Thymus (tissue), 11 donors: ENCODE results near the gene PLEKHA6. TPM values are rescaled to one million over a fixed set of nuclear protein-coding genes. Genes with fewer than 3 reads are reported as not detected.
"Not testable (repeated sequence)": the region's sequence is repeated elsewhere in the genome, so short reads cannot be mapped to it uniquely, and the experiment has no call there.

Experiments used
- DNase-seq, 9 donors: peaks; one replicate each; pipeline ENCODE4 v3.0.0-alpha.2; 2013; ENCODE audit warnings: low spot score in 9 of 9, low read depth in 6 of 9, missing footprints in 1 of 9
- H3K27ac ChIP-seq, 2 donors: one replicate each; pipeline ENCODE4 v1.5.1; 2013; ENCODE audit warnings: control low read depth in 1 of 2, low read depth in 1 of 2, low read length in 1 of 2, mild to moderate bottlenecking in 1 of 2, moderate library complexity in 1 of 2
- H3K27me3 ChIP-seq, 2 donors: one replicate each; pipeline ENCODE4 v1.5.1; 2013; ENCODE audit warnings: low read length in 1 of 2; ENCODE audit not compliant: control insufficient read depth in 2 of 2, insufficient read depth in 1 of 2
- H3K36me3 ChIP-seq, 2 donors: one replicate each; pipeline ENCODE4 v1.5.1; 2013; ENCODE audit warnings: low read length in 1 of 2, mild to moderate bottlenecking in 1 of 2, moderate library complexity in 1 of 2; ENCODE audit not compliant: control insufficient read depth in 2 of 2, insufficient read depth in 2 of 2
- H3K4me1 ChIP-seq, 2 donors: one replicate each; pipeline ENCODE4 v1.5.1; 2013; ENCODE audit warnings: low read length in 2 of 2; ENCODE audit not compliant: control insufficient read depth in 2 of 2, insufficient read depth in 2 of 2
- H3K4me3 ChIP-seq, 2 donors: one replicate each; pipeline ENCODE4 v1.5.1; 2013; ENCODE audit warnings: low read length in 2 of 2, control low read depth in 1 of 2, mild to moderate bottlenecking in 1 of 2
- H3K9me3 ChIP-seq, 2 donors: one replicate each; pipeline ENCODE4 v1.5.1; 2013; ENCODE audit warnings: low read length in 1 of 2, mild to moderate bottlenecking in 1 of 2; ENCODE audit not compliant: control insufficient read depth in 2 of 2, insufficient read depth in 1 of 2
- WGBS: extraction: QIAGEN DNeasy Blood & Tissue Kit; methylation state at CpG from one replicate; pipeline ENCODE4 v1.1.7; 2013; 5-methylcytosine and 5-hydroxymethylcytosine counted together
- polyA plus RNA-seq: library from polyadenylated mRNA; stranded (reverse); fragments of 200-250 nt; gene quantifications from one replicate; pipeline ENCODE4 v1.2.3, GENCODE V29; 2013
- total RNA-seq: library from RNA; stranded (reverse); fragments of 120-200 nt; gene quantifications from one replicate; pipeline ENCODE4 v1.2.4, GENCODE V29; 2013
- donor health status: healthy.

The PLEKHA6 gene
- total and polyA plus RNA-seq, 2 donors: 0.47 to 1.4 TPM

DNA sequence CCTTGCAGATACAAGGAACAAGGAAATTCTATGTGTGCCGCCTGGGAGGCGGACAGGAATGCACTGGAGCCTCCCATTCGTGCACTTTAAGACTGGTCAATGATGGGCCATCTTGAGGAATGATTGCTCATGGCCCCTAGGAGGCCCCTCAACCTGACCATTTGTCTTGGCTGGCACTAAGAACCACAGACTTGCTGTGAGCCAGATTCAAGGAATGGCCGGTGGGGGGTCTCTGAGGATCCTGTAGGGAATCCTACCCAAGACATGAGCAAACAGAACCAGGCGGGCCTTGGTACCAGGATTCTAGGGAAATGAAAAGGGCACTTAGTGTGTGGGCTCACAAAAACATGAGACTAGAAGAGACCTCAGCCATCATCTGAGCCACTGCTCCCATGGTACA is 117.8 kb downstream of the PLEKHA6 start:
- Histone ChIP-seq H3K4me1 (no peaks in the 10 kb centered on the region), H3K27ac (no peak overlapping the region), H3K36me3 (no peaks in the 10 kb centered on the region), H3K9me3 (no peaks in the 10 kb centered on the region), H3K4me3 (no peak overlapping the region), H3K27me3 (no peaks in the 10 kb centered on the region)
- 99% methylated on average over 5 of the region's 5 CpGs for WGBS
- no peak for DNase-seq

GRCh38 chr1:204241050-204241449 is 118.7 kb downstream of the PLEKHA6 start:
- Histone ChIP-seq H3K27me3 (no peaks in the 10 kb centered on the region), H3K27ac (no peak overlapping the region), H3K36me3 (no peaks in the 10 kb centered on the region), H3K4me3 (no peak overlapping the region), H3K4me1 (no peaks in the 10 kb centered on the region), H3K9me3 (no peaks in the 10 kb centered on the region)
- DNase-seq: no peak
- 58% methylated on average over 2 of the region's 2 CpGs for WGBS

- Histone ChIP-seq H3K4me3 (no peak overlapping the region), H3K27ac (no peak overlapping the region), H3K4me1 (no peaks in the 10 kb centered on the region), H3K27me3 (no peaks in the 10 kb centered on the region), H3K9me3 (no peaks in the 10 kb centered on the region), H3K36me3 (no peaks in the 10 kb centered on the region)
- 95% methylated on average over 1 of the region's 1 CpG for WGBS
- no peak for DNase-seq
Measured at GRCh38 chr1:204240233-204240632, 119.5 kb downstream of the PLEKHA6 start.

GRCh38 chr1:204239401-204239800 is 120.3 kb downstream of the PLEKHA6 start:
- WGBS: 93% methylated on average over 3 of the region's 3 CpGs
- DNase-seq: not testable (repeated sequence)

DNA sequence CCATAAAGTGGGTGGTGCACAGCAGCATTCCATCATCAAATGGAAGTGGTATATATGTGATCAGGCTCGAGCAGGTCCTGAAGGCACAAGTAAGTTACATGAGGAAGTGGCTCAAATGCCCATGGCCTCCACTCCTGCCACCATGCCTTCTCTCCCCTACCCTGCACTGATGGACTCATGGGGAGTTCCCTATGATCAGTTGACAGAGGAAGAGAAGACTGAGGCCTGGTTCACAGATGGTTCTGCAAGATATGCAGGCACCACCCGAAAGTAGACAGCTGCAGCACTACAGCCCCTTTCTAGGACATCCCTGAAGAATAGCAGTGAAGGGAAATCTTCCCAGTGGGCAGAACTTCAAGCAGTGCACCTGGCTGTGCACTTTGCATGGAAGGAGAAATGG is 121.2 kb downstream of the PLEKHA6 start:
- not testable (repeated sequence) for DNase-seq, H3K27me3 ChIP-seq, H3K9me3 ChIP-seq, H3K4me1 ChIP-seq, H3K27ac ChIP-seq, H3K36me3 ChIP-seq, H3K4me3 ChIP-seq
- WGBS: 93% methylated on average over 2 of the region's 2 CpGs

More at GRCh38 chr1:204239401-204239800, 120.3 kb downstream of the PLEKHA6 start:
- H3K36me3 ChIP-seq, H3K4me1 ChIP-seq, H3K9me3 ChIP-seq, H3K27ac ChIP-seq, H3K4me3 ChIP-seq, H3K27me3 ChIP-seq: not testable (repeated sequence)

DNA sequence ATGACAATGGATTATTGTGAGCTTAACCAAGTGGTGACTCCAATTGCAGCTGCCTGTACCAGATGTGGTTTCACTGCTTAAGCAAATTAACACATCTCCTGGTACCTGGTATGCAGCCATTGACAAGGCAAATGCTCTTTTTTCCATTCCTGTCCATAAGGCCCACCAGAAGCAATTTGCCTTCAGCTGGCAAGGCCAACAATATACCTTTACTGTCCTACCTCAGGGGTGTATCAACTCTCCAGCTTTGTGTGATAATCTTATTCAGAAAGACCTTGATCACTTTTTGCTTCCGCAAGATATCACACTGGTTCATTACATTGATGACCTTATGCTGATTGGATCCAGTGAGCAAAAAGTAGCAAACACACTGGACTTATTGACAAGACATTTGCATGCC is 122.2 kb downstream of the PLEKHA6 start:
- not testable (repeated sequence) for H3K27ac ChIP-seq, H3K36me3 ChIP-seq, DNase-seq, H3K9me3 ChIP-seq, H3K4me3 ChIP-seq, H3K4me1 ChIP-seq, H3K27me3 ChIP-seq
- WGBS: 100% methylated on average over 1 of the region's 1 CpG

GRCh38 chr1:204232526-204232925 is 127.2 kb downstream of the PLEKHA6 start:
- Histone ChIP-seq H3K9me3 (no peaks in the 10 kb centered on the region), H3K4me1 (no peaks in the 10 kb centered on the region), H3K27ac (no peak overlapping the region), H3K27me3 (no peaks in the 10 kb centered on the region), H3K36me3 (no peaks in the 10 kb centered on the region), H3K4me3 (no peak overlapping the region)
- DNase-seq: no peak

- H3K36me3 ChIP-seq: no peaks in the 10 kb centered on the region
- no peaks in the 10 kb centered on the region for H3K27me3 ChIP-seq
- H3K4me3 ChIP-seq: no peak overlapping the region
- no peaks in the 10 kb centered on the region for H3K4me1 ChIP-seq
- no peak for DNase-seq
- 96% methylated on average over 14 of the region's 14 CpGs for WGBS
- no peak overlapping the region for H3K27ac ChIP-seq
- no peaks in the 10 kb centered on the region for H3K9me3 ChIP-seq
Measured at GRCh38 chr1:204230211-204230610, 129.5 kb downstream of the PLEKHA6 start.

DNA sequence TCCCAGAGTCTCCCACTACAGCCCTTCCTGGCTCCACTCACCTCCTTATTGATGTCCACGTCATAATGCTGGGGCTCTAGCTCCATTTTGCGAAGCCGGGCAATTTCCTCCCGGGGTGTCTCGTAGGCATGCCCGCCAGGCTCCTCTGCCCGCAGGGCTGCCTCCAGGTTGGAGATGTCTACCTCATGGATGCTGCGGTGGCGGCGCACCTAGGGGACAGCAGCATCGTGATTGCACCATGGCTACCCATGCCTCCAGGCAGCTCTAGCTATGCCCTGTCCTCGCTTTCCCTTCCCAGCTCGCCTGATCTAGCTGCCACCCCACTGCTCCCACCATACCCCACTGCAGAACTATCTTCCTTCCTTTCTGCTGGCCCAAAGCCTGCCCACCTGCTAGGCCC is 130.8 kb downstream of the PLEKHA6 start:
- no peak for DNase-seq
- Histone ChIP-seq H3K36me3 (no peaks in the 10 kb centered on the region), H3K4me1 (no peaks in the 10 kb centered on the region), H3K27me3 (no peaks in the 10 kb centered on the region), H3K9me3 (no peaks in the 10 kb centered on the region), H3K27ac (no peak overlapping the region), H3K4me3 (no peak overlapping the region)
- 97% methylated on average over 13 of the region's 13 CpGs for WGBS
